HEK293T (cell line): ENCODE results near the gene PRKAG1.

Experiments
- CTCF ChIA-PET: fragments of 350-600 bp; formaldehyde crosslinking; extraction: SDS; loops from one replicate; lab custom pipeline; 2021; ENCODE audit warnings: antibody characterized with exemption, inconsistent platforms; lab: Yijun Ruan, JAX
- POLR2A ChIA-PET: fragments of 350-600 bp; formaldehyde crosslinking; extraction: SDS; loops from one replicate; lab custom pipeline; 2020; ENCODE audit warnings: antibody characterized with exemption, inconsistent platforms; lab: Yijun Ruan, JAX
- DNase-seq: peaks from one replicate; pipeline ENCODE4 v3.0.0; 2012; ENCODE audit warnings: mixed read lengths; ENCODE audit errors: extremely low spot score
- ARNT ChIP-seq: fragments of 450-650 bp; IDR thresholded peaks from 2 replicates; pipeline ENCODE4 v1.6.1; 2017; ENCODE audit warnings: mild to moderate bottlenecking
- BHLHE40 ChIP-seq: fragments of 450-650 bp; IDR thresholded peaks from 2 replicates; pipeline ENCODE4 v1.6.1; 2016; ENCODE audit warnings: mild to moderate bottlenecking, moderate library complexity, borderline replicate concordance
- CTBP1 ChIP-seq: fragments of 450-650 bp; IDR thresholded peaks from 2 replicates; pipeline ENCODE4 v1.6.1; 2016; ENCODE audit warnings: borderline replicate concordance
- ELF4 ChIP-seq: fragments of 450-650 bp; IDR thresholded peaks from 2 replicates; pipeline ENCODE4 v1.6.1; 2017; ENCODE audit warnings: antibody characterized with exemption
- FOXA1 ChIP-seq: fragments of 450-650 bp; IDR thresholded peaks from 2 replicates; pipeline ENCODE4 v1.6.1; 2016; ENCODE audit warnings: mild to moderate bottlenecking
- FOXK2 ChIP-seq: fragments of 450-650 bp; IDR thresholded peaks from 2 replicates; pipeline ENCODE4 v1.6.1; 2016; ENCODE audit warnings: mild to moderate bottlenecking
- FOXM1 ChIP-seq: fragments of 450-650 bp; IDR thresholded peaks from 2 replicates; pipeline ENCODE4 v1.6.1; 2017; ENCODE audit warnings: mild to moderate bottlenecking, borderline replicate concordance
- HDGF ChIP-seq: fragments of 450-650 bp; IDR thresholded peaks from 2 replicates; pipeline ENCODE4 v1.6.1; 2017; ENCODE audit warnings: antibody characterized with exemption, borderline replicate concordance
- L3MBTL2 ChIP-seq: fragments of 450-650 bp; conservative IDR thresholded peaks from 2 replicates; pipeline ENCODE4 v1.6.1; 2016; ENCODE audit warnings: mild to moderate bottlenecking
- LEF1 ChIP-seq: fragments of 450-650 bp; IDR thresholded peaks from 2 replicates; pipeline ENCODE4 v1.6.1; 2017; ENCODE audit warnings: mild to moderate bottlenecking, borderline replicate concordance
- NFRKB ChIP-seq: fragments of 450-650 bp; IDR thresholded peaks from 2 replicates; pipeline ENCODE4 v1.6.1; 2016; ENCODE audit warnings: mild to moderate bottlenecking, moderate library complexity
- SP1 ChIP-seq: fragments of 450-650 bp; IDR thresholded peaks from 2 replicates; pipeline ENCODE4 v1.6.1; 2017
- SUZ12 ChIP-seq: fragments of 450-650 bp; IDR thresholded peaks from 2 replicates; pipeline ENCODE4 v1.6.1; 2016; ENCODE audit warnings: mild to moderate bottlenecking
- TARDBP ChIP-seq: fragments of 450-650 bp; IDR thresholded peaks from 2 replicates; pipeline ENCODE4 v1.6.1; 2016
- ZNF384 ChIP-seq: fragments of 450-650 bp; IDR thresholded peaks from 2 replicates; pipeline ENCODE4 v1.6.1; 2016
- TF ChIP-seq, protein P1 (sequence below): fragments of 450-650 bp; IDR thresholded peaks from 2 replicates; pipeline ENCODE4 v1.6.1; 2016

Gene PRKAG1

DNA sequence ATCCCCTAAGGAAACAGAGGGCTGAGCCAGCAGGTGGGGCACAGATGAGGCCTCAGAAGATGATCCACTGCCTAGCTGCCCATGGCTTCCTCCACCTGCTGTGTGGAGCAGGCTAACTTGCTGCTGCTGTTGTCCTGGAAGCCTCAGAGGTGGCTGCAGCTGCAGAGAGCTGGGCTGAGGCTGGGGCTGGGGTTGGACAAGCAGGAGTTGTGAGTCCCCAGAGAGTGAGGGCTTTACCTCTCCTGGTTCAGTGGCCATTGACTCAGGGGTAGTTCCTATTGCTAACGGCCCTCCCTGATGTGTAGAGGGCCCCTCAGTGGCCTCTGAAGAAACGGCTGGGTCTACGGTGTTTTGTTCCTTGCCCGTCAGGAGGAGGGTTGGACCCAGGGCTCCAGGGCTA lies 13.7 kb upstream of the PRKAG1 start:
- POLR2A ChIA-PET, result no interaction called here

DNA sequence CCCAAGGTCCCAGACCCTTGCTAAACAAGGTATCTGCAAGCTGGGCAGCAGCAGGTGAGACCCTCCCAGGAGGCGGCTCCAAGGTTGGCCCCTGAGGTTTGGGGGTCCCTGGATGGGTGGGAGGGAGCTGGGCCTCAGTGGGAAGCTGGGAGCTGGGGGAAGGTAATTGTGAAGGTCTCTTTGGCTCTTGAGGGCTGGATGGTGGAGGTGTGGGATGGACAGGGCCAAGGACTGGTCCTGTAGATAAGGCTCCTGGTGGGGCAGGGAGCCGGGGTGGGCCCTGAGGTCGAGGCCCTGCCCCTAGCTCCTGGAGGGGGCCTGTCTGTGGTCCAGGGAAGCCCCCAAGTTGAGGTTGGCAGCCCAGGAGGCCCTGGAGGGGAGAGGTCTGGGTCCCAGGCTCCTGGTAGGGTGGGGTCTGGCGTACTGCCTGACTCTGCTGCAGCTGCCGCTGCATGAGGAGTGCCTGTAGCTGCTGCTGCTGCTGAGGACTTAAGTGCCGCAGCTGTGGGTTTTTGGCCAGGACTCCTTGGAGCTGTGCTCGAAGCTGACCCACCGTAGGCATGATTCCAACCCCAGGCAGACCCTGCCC lies 13.1 kb upstream of the PRKAG1 start:
- CTCF ChIA-PET, result no interaction called here
- TF ChIP-seq NFRKB, result no peak
- no peak for TF ChIP-seq FOXK2
- TF ChIP-seq FOXA1, result no peak
- no peak for TF ChIP-seq BHLHE40
- TF ChIP-seq ELF4, result no peak
- TF ChIP-seq TARDBP, result no peak
- TF ChIP-seq LEF1, result no peak
- TF ChIP-seq SUZ12, result no peak
- no peak for TF ChIP-seq FOXM1
- TF ChIP-seq ZNF384, result no peak
- TF ChIP-seq SP1, result no peak
- TF ChIP-seq CTBP1, result no peak
- no peak for TF ChIP-seq ARNT
- TF ChIP-seq, protein P1, sequence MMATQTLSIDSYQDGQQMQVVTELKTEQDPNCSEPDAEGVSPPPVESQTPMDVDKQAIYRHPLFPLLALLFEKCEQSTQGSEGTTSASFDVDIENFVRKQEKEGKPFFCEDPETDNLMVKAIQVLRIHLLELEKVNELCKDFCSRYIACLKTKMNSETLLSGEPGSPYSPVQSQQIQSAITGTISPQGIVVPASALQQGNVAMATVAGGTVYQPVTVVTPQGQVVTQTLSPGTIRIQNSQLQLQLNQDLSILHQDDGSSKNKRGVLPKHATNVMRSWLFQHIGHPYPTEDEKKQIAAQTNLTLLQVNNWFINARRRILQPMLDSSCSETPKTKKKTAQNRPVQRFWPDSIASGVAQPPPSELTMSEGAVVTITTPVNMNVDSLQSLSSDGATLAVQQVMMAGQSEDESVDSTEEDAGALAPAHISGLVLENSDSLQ, result no peak
- TF ChIP-seq HDGF, result no peak
- TF ChIP-seq L3MBTL2, result no peak
- POLR2A ChIA-PET, result interaction anchor here (1.1 to 1.4 kb wide), 2 partner anchors 13 to 14 kb away, joined by 4 read pairs; partner anchors contain the start of gene PRKAG1
- no peak for DNase-seq

More for the DNA sequence above, 13.7 kb upstream of the PRKAG1 start:
- CTCF ChIA-PET, result interaction anchor here (0.5 kb wide), 1 partner anchor 82 kb away, joined by 3 read pairs; no protein-coding TSS in a partner anchor
- TF ChIP-seq, protein P1, result no peak
- TF ChIP-seq SUZ12 (no peak), LEF1 (no peak), CTBP1 (no peak), L3MBTL2 (no peak), ZNF384 (no peak), FOXK2 (no peak), BHLHE40 (no peak), FOXM1 (no peak)
- no peak for DNase-seq

DNA sequence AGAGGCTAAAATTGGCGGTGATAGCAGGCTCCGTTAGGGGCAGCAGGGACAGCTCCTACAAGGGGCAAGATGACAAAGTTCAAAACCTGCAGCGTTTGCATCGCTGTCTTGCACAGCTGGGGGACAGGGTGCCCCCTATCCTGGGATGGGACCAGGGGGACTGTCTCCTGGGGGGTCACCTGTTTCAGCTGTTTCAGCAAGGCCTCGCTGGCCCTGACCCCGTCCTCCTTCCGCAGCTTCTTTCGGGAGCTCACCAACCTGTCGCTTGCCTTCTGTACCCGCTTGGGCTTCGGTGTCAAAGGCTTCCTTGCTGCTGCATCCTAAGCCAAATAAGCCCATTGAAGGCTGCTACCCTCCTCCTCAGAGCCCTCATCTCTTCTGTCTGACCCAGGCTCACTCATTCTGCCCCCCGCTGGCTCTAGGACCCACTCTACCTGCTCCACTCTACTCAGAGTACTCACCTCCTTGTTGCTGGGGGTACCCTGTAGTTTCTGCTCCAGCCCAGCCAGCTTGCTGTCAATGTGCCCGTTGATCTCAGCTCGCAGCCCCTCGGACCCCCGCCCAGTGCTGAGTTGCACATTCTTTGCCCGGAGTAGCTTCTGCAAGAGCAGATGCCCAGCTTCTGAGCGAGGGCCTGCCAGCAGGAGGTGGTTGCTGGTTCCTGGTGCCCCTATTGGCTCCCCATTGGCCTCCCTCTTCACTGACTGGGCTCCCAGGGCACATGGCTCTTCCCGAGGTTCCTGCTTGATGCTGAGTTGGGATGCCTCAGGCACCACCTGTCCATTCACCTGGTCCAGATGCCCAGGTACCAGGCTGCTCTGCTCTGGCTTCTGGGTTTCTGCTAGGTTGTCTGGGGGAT lies 12.4 kb upstream of the PRKAG1 start:
- no peak for TF ChIP-seq NFRKB
- TF ChIP-seq ELF4, result no peak
- TF ChIP-seq SP1, result no peak
- TF ChIP-seq HDGF, result no peak
- no peak for TF ChIP-seq ARNT
- TF ChIP-seq, protein P1, result no peak
- TF ChIP-seq L3MBTL2, result no peak
- TF ChIP-seq FOXM1, result no peak
- TF ChIP-seq ZNF384, result no peak
- TF ChIP-seq LEF1, result no peak
- TF ChIP-seq TARDBP, result no peak
- TF ChIP-seq BHLHE40, result no peak
- no peak for TF ChIP-seq FOXA1
- TF ChIP-seq FOXK2, result no peak
- TF ChIP-seq CTBP1, result no peak
- DNase-seq, result no peak
- ChIA-PET CTCF (interaction anchor here (1.0 to 2.6 kb wide), 3 partner anchors 11 to 13 kb away, joined by 3 to 9 read pairs (median 8); no protein-coding TSS in a partner anchor), POLR2A (interaction anchor here (1.1 to 1.4 kb wide), 2 partner anchors 13 kb away, joined by 4 read pairs; partner anchors contain the start of gene PRKAG1)

DNA sequence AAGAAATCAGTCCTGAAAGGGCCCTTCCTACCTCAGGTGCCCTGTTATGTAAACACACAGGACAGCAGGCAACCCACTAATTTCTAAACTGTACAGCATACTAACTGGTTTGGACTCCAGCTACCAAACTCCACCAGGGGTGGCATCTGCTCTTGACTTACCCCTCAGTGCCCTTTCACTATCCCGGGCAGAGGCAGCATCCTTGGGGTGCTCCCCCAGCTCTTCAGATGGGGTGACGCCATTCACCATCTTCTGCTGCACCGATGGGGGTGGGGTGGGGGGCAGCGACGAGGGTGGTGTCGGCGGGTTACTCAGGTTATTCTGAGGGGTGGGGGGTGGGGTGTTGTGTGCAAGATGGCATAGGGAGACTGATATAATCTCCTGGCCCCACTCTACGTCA lies 11.5 kb upstream of the PRKAG1 start:
- TF ChIP-seq HDGF (no peak), LEF1 (no peak), SP1 (no peak), ZNF384 (no peak), L3MBTL2 (no peak), ARNT (no peak), TARDBP (no peak), ELF4 (no peak), SUZ12 (no peak), FOXM1 (no peak), CTBP1 (no peak)
- CTCF ChIA-PET, result interaction anchor here (1.0 to 2.6 kb wide), 3 partner anchors 10 to 13 kb away, joined by 3 to 9 read pairs (median 8); no protein-coding TSS in a partner anchor
- POLR2A ChIA-PET, result interaction anchor here (1.2 to 1.4 kb wide), 2 partner anchors 12 to 14 kb away, joined by 3 to 4 read pairs; no protein-coding TSS in a partner anchor
- no peak for DNase-seq

DNA sequence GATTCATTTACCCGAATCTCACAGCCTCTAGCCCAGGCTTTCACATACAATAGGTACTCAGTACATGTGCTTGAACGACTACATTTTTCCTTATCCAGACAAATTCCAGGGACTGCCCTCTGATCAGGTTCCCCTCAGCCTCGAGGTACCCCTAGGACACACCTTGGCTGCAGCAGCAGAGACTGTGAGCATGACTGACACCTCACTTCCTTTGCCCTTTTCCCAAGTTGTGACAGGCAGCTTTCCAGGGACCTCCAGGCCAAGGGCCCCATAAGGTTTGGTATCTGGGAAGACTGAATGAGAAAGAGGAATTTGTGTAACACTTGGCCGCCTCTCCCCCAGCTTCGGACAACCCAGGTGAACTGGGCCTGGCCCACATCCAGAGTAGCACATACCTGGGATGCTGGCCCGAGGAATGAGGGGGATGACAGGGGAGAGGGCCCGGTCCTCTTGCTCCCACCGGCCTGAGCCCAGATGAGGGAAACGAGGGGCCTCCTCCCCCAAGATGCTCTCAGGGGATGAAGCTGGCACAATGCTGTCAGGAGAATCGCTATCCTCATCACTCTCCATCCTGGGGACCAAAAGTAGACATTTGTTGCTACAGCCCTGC lies 10.2 kb upstream of the PRKAG1 start:
- POLR2A ChIA-PET, result interaction anchor here (1.2 to 1.5 kb wide), 2 partner anchors 11 to 15 kb away, joined by 3 to 5 read pairs; no protein-coding TSS in a partner anchor

More for the DNA sequence above, 10.2 kb upstream of the PRKAG1 start:
- no peak for DNase-seq
- CTCF ChIA-PET, result interaction anchor here (1.8 to 2.6 kb wide), 2 partner anchors 9 to 14 kb away, joined by 8 to 9 read pairs; no protein-coding TSS in a partner anchor
- no peak for TF ChIP-seq L3MBTL2
- no peak for TF ChIP-seq NFRKB
- TF ChIP-seq FOXA1, result no peak
- TF ChIP-seq SUZ12, result no peak
- no peak for TF ChIP-seq FOXK2
- no peak for TF ChIP-seq FOXM1
- TF ChIP-seq BHLHE40, result no peak
- no peak for TF ChIP-seq ARNT
- no peak for TF ChIP-seq CTBP1
- no peak for TF ChIP-seq HDGF
- no peak for TF ChIP-seq SP1
- no peak for TF ChIP-seq TARDBP
- TF ChIP-seq LEF1, result no peak
- TF ChIP-seq, protein P1, result no peak
- no peak for TF ChIP-seq ZNF384
